PC-9 (cell line): ENCODE results near the gene MYOF.

Experiments
- CTCF ChIP-seq: fragments of 200-600 bp; sonication (generic); conservative IDR thresholded peaks from 2 replicates; pipeline ENCODE4 v1.6.1; 2017; ENCODE audit warnings: mixed run types, antibody characterized with exemption, mild to moderate bottlenecking, moderate library complexity
- EZH2 ChIP-seq: fragments of 200-600 bp; sonication (generic); IDR thresholded peaks from 2 replicates; pipeline ENCODE4 v1.8.0; 2017; ENCODE audit warnings: antibody characterized with exemption, low read depth

GRCh38 chr10:93413252-93413689, 68.9 kb downstream of the MYOF start:
- TF ChIP-seq CTCF: no peak
- no peak for TF ChIP-seq EZH2
